HL-60/S4 treated with phorbol 12-myristate 13-acetate at 8.2 ng/mL for 4 days and 3 days (cell line): Measurements from ENCODE around the gene AACS.
"Not testable (repeated sequence)": the region's sequence is repeated elsewhere in the genome, so short reads cannot be mapped to it uniquely, and the experiment has no call there.

Experiments used
- in situ Hi-C: fragments of 300-500 bp; cut with MboI; formaldehyde crosslinking; loops from 2 replicates; pipeline ENCODE4 v1.15.0; 2022; ENCODE audit warnings: low sequenced_read_pairs

AACS gene, protein sequence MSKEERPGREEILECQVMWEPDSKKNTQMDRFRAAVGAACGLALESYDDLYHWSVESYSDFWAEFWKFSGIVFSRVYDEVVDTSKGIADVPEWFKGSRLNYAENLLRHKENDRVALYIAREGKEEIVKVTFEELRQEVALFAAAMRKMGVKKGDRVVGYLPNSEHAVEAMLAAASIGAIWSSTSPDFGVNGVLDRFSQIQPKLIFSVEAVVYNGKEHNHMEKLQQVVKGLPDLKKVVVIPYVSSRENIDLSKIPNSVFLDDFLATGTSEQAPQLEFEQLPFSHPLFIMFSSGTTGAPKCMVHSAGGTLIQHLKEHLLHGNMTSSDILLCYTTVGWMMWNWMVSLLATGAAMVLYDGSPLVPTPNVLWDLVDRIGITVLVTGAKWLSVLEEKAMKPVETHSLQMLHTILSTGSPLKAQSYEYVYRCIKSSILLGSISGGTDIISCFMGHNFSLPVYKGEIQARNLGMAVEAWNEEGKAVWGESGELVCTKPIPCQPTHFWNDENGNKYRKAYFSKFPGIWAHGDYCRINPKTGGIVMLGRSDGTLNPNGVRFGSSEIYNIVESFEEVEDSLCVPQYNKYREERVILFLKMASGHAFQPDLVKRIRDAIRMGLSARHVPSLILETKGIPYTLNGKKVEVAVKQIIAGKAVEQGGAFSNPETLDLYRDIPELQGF

DNA sequence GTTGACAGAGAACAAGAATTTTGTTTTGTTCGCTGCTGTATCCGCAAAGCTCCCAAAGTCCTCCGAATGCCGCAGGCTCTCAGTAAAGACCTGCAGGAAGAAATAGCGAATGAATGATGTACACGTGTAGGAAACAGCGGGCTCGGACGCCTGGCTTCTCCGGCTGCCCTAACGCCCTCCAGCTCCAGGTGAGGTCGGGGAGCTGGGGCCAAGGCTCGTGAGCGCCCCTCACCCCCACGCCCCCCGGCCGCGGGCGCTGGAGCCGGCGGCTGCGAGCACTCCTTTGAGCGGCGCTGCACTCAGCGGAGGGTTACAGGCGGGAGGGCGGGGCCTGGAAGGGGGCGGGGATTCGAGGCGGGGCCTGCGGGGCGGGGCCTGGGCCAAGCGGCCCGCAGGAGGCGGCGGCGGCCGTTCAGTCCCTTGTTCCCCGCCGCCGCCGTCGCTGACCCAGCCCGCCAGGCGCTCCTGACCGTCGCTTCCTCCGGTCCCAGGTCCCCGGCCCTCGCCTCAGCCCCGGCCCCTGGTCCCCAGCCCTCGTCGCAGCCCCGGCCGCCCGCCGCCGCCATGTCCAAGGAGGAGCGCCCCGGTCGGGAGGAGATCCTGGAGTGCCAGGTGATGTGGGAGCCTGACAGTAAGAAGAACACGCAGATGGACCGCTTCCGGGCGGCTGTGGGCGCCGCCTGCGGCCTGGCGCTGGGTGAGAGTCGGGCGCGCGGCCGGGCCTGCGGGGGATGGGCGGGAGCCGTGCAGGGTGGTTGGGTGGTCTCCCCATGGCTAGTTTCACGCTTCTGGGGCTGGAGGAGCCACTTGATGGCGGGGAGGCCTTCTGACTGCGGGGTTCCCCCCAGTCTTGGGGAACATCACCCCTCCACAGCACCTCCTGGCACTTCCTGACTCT is at the start of gene AACS:
Gene AACS (plus strand): TSS at position 415 of the 898 bp plus-strand sequence. CDS start 150 bp downstream, at position 565.
- in situ Hi-C loops = no loop called here

DNA sequence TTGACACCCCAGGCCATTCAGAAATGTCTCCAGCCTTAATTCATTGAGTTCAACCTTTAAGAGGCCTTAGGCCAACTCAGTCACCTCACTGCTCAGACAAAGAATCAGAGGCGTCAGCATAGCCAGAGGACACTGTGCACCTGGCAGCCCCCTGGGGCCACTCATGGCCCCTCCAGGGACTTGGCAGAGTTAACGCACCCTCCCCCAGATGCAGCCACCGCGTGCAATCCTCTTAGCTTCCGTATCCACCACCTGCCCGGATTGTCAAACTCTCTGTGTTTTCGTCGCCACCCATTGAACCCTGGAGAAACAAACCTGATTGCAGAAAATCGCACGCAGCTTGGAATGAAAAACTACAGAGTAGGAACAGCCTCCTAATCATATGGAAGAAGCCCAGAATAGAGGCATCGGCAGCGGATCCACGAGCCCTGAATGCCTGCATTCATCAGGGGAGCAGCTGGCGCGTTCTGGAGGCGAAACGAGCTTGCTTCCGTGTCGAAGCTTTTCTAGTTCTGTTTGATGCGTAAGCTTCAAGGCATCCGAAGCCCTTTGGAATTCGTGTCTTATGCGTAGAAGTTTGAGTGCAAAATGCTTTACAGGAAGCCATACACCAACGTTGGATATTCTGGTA is 49.4 kb upstream of the AACS start:
- in situ Hi-C loops = no loop called here

DNA sequence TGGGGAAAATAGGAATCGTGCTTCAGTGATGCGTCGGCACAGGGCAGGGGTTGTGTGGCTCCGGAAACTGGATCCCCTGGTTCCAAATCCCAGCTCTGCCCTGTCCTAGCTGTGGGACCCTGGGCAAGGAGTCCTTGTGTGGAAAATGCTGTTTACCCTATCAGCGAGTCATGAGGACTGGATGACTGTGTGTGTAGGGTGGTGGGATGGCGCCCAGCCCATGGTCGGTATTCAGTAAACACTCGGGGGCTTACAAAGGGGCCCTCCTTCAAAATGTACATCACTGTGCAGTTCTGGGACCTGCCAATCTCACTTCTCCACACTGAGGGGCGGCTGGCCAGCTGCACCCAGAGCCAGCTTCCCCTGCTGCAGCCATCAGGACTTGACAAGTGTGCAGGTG is 47.4 kb upstream of the AACS start:
- in situ Hi-C loops = no loop called here

DNA sequence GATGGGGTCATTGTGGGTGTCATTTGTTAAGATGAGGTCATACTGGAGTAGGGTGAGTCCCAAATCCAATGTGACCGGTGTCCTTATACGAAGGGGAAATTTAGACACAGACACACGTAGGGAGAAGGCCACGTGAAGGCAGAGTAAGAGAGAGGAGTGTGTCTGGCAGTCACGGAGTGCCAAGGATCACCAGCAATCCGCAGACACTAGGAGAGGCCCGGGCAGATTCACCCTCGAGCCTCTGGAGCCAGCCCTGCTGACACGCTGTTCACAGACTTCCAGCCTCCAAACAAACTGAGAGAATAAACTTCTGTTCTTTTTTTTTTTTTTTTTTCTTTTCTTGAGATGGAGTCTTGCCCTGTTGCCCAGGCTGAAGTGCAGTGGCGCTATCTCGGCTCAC is 46.9 kb upstream of the AACS start:
- in situ Hi-C loops = no loop called here

DNA sequence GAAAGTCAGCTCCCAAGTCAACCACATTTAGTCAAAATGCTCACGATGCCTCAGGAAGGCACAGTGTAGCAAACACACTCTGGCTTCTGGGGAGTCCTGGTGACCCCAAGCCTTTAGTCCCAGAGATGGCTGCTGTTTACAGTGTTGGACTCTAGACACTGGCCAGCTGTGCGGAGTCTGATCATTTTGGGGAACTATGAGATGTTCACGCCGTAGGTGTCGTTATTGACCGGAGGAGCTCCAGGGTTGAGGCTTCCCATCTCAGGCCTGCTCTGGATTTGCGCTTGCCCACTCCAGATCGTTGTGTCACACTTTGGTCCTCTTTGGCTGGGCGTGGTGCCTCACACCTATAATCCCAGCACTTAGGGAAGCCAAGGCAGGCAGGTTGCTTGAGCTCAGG is 44.1 kb upstream of the AACS start:
- in situ Hi-C loops = no loop called here

DNA sequence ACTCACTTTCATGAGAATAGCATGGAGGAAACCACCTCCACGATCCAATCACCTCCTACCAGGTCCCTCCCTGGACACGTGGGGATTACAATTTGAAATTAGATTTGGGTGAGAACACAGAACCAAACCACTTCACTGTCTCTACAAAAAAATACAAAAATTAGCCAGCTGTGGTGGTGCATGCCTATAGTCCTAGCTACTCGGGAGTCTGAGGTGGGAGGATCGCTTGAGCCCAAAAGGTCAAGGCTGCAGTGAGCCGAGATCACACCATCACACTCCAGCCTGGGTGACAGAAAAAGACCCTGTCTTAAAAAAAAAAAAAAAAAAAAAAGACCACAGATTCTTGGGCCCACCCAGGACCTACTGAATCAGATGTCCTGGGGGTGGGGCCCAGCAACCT is 43.5 kb upstream of the AACS start:
- in situ Hi-C loops = no loop called here

DNA sequence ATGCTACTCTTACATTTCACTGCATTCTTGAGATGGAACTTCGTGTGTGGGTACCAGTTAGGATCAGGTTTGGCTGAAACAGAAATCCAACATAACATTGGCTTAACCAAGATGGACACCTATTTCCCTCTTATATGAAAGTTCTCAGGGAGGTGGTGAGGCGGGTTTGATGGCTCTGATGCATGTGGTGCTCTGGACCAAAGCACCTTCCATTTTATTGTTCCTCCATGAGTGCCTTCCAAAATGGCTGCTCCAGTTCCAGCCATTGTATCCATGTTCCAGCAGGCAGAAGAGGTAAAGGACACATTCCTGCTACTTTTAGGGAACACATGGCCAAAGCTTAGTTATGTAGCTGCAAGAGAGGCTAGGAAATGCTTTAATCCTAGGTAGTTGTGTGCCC is 42.2 kb upstream of the AACS start:
- in situ Hi-C loops = no loop called here

DNA sequence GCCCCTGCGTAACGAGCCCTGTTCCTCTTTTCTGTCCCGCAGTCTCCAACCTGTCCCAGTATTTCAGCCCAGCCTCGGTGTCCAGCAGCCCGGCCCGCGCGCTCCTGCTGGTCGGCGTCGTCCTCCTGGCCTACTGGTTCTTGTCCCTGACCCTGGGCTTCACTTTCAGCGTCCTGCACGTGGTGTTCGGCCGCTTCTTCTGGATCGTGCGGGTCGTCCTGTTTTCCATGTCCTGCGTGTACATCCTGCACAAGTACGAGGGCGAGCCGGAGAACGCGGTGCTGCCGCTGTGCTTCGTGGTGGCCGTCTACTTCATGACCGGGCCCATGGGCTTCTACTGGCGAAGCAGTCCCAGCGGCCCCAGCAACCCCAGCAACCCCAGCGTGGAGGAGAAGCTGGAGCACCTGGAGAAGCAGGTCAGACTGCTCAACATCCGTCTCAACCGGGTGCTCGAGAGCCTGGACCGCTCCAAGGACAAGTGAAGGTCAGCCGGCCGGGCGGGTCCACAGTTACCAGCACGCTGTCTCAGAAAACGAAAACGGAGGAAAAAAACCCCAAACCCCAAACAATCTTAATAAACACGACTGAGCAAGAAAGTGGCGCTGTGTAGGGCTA is 40.2 kb upstream of the AACS start:
- in situ Hi-C loops = no loop called here

DNA sequence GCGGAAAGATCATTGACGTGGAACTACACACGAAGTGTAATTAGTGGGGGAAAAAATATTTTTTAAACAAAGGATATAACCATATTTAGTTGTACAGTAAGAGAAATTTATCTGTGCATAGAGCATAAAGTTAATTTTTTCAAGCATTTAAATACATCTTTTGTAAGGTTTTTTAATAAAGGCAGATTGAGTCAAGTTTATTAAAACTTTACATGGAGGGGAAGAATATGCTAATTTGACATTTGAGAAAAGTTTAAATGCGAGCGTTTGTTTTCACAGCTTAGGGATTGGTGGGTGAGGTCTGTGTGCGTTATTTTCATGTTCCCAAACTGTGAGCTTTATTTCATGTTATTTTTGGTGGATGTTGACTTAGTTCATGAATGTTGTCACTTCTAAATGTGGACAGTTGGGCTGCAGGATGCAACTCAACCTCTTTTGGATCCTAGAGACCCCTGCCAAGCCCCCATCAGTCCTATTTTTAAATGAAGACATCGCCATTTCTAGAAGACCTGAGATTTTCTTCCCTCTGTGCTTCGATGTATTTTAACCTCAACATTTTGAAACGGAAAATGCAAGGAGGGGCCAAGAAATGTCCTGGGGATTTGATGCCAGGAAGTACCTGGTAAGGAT is 39.5 kb upstream of the AACS start:
- in situ Hi-C loops = no loop called here

DNA sequence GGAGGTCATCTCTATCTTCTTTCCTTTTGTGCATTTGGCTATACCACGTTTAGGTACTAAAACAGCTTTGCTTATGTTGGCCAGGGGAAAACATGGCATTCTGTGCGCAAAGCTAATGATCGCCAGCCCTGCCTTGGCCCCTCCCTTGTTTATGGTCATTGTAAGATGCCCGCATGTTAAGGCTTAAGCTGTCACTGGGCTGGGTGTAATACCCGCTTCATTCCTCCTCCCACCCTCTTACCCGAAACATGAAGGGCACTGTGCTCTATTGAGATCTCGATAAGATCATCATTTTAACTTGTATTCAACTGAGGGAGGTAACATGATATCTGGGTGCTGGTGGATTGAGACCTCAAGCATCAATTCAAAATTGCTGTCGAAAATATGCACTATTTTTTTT is 37.1 kb upstream of the AACS start:
- in situ Hi-C loops = no loop called here

DNA sequence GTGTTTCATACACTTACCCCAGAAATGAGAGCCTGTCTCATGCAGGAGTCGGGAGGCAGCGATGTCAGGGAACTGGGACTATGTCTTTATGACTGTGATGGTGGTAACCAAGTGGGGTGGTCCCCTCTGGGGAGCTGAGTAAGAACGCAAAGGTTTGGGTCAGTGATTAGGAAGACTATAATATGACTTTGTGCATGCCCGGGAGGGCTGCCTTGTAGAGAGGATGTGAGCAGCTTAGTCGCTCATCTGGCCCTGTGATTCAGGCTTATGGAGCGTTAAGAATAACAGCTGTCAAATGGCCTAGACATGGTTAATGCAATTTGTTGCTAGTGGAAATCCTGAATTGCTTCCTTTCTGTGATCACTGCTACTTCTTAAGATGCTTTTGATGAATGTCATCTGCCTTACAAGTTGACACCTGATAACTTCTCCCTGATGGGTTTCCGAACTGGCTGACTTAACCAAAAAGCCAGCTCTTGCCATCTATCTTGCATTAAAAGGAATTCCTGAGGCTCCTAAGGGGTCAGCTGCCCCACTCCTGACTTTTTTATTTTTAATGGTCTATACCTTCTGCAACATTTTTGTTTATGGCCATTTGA is 35.4 kb upstream of the AACS start:
- in situ Hi-C loops = no loop called here

DNA sequence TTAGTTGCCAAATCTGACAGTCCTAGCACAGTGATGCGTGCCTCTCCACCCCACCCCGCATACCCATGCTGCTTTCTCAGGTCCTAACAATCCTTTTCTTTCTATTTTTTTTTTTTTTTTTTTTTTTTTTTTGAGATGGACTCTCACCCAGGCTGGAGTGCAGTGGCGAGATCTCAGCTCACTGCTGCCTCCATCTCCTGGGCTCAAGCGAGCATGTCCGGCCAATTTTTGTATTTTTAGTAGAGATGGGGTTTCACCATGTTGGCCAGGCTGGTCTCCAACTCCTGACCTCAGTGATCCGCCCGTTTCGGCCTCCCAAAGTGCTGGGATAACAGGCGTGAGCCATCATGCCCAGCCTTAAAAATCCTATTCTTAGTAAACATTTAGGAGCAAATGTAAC is 33.8 kb upstream of the AACS start:
- in situ Hi-C loops = not testable (repeated sequence)

DNA sequence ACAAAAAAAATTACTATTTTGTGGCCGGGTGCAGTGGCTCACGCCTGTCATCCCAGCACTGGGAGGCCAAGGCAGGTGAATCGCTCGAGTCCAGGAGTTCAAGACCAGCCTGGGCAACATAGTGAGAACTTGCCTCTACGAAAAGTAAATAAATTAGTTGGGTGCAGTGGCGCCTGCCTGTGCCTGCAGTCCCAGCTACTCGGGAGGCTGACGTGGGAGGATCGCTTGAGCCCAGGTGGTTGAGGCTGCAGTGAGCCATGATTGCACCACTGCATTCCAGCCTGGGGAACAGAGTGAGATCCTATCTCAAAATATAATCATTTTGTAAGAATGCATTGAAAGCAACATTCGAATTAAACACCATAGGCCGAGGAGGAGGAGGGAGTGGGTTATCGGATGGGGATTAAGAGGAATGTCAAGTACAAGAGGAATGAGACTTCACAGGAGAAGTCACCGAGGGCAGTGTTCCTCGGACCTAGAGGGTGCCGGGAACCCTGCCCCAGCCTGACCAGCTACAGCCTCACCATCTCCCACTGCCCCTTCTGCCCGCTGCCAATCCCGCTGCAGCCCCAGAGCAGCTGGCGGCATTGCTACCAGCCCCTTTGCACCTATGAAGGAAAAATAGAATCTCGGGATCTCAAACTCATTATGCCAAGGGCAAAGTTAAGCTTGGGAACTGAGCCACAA is 32.6 kb upstream of the AACS start:
- in situ Hi-C loops = no loop called here

DNA sequence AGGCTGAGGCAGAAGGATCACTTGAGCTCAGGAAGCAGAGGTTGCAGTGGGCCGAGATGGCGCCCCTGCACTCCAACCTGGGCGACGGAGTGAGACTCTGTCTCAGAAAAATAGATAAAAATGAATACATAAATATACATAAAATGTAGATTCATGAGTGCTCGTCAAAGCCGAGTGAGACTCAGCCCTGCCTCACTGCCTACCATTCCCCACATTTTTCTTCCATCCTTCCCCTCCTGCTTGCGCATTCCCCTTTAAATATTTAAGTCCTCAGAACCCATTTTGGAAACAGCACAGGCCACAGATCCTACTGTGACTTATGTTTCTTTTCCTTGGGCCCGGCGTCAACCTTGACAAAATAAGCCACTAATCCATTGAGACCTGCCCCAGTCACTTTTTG is 31.9 kb upstream of the AACS start:
- in situ Hi-C loops = no loop called here

DNA sequence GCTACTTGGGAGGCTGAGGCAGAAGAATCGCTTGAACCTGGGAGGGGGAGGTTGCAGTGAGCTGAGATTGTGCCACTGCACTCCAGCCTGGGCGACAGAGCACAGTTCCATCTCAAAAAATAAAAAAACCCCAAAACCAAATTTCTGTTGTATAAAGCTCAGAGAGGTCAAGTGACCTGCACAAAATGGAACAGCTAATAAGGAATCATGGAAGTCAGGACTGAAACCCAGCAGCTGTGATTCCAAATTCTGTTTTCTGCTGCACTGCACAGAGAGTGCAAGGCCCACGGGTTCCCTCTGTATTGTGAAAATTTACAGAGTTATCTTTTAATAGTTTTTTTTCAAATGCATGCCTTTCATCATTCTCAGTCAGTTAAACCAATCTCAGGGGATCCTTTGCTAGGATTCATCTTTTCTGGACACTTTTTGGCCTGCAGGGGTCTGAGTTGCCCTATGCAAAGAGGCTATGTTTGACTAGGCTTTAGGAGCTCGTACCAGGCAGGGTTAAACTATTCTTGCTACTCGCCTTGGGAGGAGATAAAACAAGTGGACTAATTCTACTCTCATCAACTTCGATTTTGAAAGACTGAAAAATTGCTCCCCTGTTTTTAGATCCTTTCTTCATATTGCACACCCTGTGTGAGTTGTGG is 26.1 kb upstream of the AACS start:
- in situ Hi-C loops = no loop called here

DNA sequence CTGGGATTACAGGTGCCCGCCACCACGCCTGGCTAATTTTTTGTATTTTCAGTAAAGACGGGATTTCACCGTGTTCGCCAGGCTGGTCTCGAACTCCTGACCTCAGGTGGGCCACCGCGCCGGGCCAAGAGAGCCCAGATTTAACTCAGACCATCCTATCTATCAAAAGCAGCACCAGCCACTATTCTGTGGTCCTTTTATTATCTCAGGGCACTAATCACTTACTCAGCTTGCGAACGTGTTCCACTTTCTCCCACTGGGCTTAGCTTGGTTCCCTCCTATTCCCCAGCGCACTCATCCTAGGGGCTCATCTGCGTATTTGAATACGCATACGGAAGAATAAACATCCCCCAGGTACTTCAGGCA is 16.2 kb upstream of the AACS start:
- in situ Hi-C loops = no loop called here

DNA sequence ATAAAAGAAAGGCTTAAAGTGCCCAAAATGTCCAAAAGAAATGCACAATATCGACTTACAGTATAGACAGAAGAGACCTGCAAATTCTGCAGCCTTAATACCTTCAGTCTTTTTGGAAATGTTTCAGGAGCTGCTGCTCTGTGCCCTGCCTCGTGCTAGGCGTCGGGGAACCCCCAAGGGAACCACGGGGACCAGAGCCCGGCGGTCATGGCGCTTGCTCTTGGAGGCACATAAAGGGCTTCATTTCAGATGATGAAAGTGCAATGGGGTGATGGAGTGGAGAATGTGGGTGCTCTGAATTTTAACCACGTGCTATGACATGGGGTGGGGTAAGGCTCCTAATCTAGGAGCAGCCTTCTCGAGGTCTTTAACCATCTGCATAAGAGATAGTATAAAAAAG is 14.8 kb upstream of the AACS start:
- in situ Hi-C loops = no loop called here

DNA sequence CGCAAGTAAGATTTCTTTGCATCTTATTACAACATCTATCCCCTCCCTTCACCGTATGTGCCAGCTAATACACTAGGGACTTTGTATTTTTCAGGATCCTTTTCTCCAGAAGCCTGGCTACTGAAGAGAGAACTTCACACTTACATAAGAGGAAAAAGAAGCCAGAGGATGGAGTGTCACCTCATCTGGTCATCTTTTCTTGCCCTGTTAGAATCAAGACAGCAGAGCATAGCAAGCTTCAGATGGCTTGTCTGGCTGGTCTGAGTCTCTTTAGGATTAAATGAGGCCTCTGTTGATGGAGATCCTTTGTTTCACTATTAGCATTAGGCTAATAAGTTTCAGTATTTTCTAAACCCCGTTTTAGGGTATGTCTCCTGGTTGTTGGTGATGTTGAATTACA is 14.4 kb upstream of the AACS start:
- in situ Hi-C loops = no loop called here

DNA sequence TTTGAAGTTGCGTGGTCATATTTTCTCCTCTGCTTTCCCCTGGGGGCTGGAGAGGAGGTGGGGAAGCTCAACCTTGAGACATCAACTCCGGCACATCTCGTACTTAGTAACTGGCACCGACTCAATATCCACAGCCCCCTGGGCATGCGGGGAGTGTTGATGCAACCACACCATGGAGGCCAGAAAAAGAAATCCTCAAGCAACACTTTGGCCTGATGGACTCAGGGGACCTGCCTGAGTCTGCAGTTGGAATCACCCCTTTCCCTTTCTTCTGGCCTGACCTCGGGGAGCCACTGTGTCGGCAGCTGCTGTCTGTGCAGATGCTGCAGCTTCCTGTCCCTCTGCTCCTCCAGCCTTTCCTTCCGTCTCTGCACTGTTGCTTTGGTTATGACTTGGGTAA is 11.4 kb upstream of the AACS start:
- in situ Hi-C loops = no loop called here
